Activated CD4-positive, alpha-beta T cell treated with anti-CD3 and anti-CD28 coated beads, Interleukin-2, amount 50 U/mL, for 48 hours (primary cell): ENCODE results near the gene SENP7.
A peak's percentile ranks its signal among the peaks of the same experiment; 100 is the strongest.
"Not testable (repeated sequence)": the region's sequence is repeated elsewhere in the genome, so short reads cannot be mapped to it uniquely, and the experiment has no call there.

Source experiments
- DNase-seq, 2 experiments: peaks; one replicate each; pipeline ENCODE4 v3.0.0-alpha.2; 2020

Gene SENP7

DNA sequence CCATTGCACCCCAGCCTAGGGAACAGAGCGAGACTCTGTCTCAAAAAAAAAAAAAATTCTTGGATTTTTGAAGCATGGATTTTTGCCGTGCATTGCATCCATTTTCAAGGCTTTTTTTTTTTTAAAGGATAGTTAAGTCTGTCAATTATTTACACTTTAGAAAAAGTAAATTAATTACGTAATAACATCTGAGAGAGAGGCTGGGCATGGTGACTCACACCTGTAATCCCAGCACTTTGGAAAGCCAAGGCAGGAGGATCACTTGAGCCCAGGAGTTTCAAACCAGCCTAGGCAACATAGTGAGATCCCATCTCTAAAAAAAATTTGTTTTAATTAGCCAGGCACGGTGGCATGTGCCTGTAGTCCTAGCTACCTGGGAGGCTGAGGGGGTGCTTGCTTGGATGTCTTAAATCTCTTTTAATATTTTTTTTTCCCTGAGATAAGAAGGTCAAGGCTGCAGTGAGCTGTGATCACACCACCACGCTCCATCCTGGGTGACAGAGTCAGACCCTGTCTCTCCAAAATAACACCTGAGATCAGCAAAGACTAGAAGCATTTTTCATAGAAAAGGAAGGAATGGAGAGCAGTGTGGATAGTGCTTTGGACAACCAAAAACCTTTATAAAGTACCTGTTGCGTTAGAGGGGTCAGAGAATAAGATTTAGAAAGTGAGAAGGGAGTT, 6.8 kb upstream of the SENP7 start:
- no peak for DNase-seq

- DNase-seq: peak; percentile 39 to 54
Observed at GRCh38 chr3:101518421-101518871, 5.4 kb upstream of the SENP7 start.

- no peak for DNase-seq
Observed at GRCh38 chr3:101513419-101513986, 491 bp upstream of the SENP7 start.

DNA sequence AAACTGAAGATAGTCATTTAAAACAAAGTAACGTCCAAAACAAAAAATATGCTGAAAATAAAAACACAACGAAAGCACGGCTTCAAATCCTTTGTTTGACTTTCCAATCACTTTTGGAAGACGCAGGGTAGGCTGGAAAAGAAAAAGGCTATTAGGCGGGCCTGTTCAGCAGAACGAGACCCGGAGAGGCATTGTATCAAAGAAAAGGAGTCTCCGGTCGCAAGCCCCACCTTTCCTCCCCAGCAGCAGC, 691 bp downstream of the SENP7 start:
- no peak for DNase-seq

DNA sequence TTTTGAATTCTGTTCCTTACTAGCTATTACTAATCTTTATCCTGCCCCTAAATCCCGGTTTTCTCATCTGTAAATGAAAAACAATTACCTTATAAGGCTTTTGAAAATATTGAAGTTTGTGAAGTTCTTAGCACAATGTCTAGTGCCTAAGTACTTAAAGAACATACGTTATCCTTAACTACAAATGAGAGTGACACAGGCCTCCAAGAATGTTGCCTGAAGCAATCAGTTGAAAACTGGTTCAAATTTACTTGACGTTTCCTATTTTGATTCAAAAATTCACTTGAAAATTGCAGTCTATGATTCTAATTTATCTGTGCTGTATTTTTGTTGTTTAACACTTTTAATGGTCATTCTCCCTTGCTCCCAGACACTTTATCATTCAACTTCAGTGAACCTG, 3.2 kb downstream of the SENP7 start:
- DNase-seq: no peak

GRCh38 chr3:101509281-101509680, 3.7 kb downstream of the SENP7 start:
- no peak for DNase-seq

DNA sequence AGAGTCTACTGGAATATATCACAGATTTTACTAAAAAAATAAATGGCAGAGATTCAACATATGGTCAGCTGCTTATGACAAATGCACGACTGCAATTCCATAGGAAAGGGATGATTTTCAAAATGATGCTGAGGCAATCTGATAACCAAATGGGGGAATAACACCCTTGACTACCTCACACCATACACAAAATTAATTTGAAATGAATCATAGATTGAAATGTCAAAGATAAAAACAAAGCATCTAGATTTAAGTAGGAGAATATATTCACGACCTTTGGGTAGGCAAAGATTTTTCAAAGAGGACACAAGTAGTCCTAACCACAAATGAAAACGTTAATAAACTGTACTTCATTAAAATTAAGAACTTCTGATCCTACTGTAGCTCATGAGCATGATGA, 11.2 kb downstream of the SENP7 start:
- no peak for DNase-seq

GRCh38 chr3:101500208-101500607, 12.8 kb downstream of the SENP7 start:
- no peak for DNase-seq

- DNase-seq: no peak
Observed at GRCh38 chr3:101497803-101498202, 15.2 kb downstream of the SENP7 start.

GRCh38 chr3:101495552-101495951, 17.5 kb downstream of the SENP7 start:
- DNase-seq: no peak

- no peak for DNase-seq
Observed at GRCh38 chr3:101484805-101485620, 28.0 kb downstream of the SENP7 start.

DNA sequence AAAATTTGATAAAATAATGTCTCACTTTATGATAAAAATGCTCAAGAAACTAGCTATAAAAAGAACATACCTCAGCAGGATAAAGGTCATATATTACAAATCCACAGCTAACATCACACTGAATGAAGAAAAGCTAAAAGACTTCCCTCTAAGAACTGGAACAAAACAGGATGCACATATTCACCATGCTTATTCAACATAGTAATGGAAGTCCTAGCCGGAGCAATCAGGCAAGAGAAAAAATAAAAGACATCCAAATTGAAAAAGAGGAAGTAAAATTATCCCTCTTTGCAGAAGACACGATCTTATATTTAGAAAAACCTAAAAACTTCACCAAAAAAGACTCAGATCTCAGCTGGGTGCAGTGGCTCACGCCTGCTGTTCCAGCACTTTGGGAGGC, 34.0 kb downstream of the SENP7 start:
- no peak for DNase-seq

- DNase-seq: not testable (repeated sequence)
Observed at GRCh38 chr3:101474841-101475552, 38.0 kb downstream of the SENP7 start.

DNA sequence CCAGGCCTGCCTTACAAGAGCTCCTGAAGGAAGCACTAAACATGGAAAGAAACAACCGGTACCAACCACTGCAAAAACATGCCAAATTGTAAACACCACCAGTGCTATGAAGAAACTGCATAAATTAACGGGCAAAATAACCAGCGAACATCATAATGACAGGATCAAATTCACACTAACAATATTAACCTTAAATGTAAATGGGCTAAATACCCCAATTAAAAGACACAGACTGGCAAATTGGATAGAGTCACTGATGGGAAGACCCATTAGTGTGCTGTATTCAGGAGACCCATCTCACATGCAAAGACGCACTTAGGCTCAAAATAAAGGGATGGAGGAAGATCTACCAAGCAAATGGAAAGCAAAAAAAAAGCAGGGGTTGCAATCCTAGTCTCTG, 44.3 kb downstream of the SENP7 start:
- not testable (repeated sequence) for DNase-seq

DNA sequence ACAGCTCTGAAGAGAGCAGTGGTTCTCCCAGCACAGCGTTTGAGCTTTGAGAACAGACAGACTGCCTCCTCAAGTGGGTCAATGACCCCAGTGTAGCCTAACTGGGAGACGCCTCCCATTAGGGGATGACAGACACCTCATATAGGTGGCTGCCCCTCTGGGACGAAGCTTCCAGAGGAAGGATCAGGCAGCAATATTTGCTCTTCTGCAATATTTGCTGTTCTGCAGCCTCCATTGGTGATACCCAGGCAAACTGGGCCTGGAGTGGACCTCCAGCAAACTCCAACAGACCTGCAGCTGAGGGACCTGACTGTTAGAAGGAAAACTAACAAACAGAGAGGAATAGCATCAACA, 45.7 kb downstream of the SENP7 start:
- not testable (repeated sequence) for DNase-seq

DNA sequence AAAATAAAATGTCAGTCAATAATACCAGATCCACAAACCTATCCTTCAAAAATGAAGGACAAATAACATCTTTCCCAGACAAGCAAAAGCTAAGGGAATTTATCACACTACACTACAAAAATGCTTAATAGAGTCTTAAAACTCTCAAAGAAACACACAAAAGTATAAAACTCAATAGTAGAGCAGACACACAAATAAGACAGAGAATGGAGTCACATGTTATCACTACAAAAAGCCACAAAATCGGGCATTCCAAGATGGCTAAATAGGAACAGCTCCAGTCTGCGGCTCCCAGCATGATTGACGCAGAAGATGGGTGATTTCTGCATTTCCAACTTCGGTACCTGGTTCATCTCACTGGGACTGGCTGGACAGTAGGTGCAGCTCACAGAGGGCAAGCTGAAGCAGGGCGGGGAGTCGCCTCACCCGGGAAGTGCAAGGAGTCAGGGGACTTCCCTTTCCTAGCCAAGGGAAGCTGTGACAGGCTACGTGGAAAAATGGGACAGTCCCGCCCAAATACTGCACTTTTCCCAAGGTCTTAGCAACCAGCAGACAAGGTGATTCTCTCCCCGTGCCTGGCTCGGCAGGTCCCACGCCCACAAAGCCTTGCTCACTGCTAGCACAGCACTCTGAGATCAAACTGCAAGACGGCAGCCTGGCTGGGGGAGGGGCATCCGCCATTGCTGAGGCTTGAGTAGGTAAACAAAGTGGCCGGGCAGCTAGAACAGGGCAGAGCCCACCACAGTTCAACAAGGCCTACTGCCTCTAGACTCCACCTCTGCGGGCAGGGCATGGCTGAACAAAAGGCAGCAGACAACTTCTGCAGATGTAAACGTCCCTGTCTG, 46.3 kb downstream of the SENP7 start:
- no peak for DNase-seq

DNA sequence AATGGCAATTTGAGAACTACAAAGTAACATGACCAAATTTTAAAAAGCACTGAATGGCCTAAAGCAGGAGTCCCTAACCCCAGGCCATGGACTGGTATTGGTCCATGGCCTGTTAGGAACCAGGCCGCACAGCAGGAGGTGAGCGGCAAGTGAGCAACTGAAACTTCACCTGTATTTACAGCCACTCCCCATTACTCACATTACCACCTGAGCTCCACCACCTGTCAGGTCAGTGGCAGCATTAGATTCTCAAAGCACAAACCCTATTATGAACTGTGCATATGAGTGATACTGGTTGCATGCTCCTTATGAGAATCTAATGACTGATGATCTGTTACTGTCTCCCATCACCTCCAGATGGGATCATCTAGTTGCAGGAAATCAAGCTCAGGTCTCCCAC, 48.8 kb downstream of the SENP7 start:
- no peak for DNase-seq

GRCh38 chr3:101461451-101461850, 51.6 kb downstream of the SENP7 start:
- no peak for DNase-seq

DNA sequence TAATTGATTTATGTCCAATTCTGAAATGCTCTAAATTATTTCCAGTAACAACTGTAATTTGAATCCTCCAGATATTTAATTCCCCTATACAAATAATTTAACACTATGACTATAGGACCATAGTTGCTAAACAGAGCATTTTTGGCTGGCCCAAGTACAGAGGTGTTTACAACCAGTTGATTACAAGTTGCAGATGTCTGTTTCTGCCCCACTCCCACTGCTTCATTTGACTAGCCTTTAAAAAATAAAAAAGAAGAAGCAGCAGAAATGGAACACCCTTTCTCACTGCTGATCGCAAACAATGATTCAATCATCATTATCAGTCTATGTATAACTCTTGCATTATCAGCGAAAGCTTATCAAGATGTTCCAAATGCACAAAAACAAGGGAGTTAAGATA, 54.6 kb downstream of the SENP7 start:
- DNase-seq: no peak

- no peak for DNase-seq
Observed at GRCh38 chr3:101454629-101455028, 58.4 kb downstream of the SENP7 start.

GRCh38 chr3:101453961-101454360, 59.1 kb downstream of the SENP7 start:
- DNase-seq: no peak

DNA sequence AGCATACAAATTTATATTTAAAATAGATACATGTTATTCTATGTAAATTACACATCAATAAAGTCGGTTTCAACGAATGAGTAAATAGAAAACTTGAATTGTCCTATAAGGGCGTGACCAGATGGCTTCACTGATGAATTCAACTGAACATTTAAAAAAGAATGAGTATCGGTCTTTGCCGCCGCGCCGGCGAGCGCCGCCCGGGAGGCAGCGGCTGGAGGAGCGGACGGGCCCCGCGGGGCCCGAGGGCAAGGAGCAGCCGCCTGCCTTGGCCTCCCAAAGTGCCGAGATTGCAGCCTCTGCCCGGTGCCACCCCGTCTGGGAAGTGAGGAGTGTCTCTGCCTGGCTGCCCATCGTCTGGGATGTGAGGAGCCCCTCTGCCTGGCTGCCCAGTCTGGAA, 74.4 kb downstream of the SENP7 start:
- DNase-seq: not testable (repeated sequence)

DNA sequence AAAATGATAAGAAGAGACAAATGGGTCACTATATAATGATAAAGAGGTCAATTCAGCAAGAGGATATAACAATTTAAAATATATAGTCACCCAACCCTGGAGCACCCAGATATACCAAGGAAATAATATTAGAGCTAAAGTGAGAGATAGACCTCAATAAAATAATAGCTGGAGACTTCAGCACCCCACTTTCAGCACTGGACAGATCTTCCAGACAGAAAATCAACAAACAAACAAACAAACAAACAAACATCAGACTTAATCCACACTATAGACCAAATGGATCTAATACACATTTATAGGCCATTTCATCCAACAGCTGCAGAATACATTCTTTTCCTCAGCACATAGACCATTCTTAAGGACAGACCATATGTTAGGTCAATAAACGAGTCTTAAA, 79.4 kb downstream of the SENP7 start:
- no peak for DNase-seq
